Measurements from ENCODE around the gene DNAH2.

The DNAH2 gene

GRCh38 chr17:7849130-7849750, 131.7 kb downstream of the DNAH2 start:
- TF ChIP-seq CTCF (IDR thresholded peaks at IDR 0.05; ENCODE audit: low read depth, low read length): no peak
- DNase-seq (ENCODE audit: low read depth in 2 of 2): no peak
- H3K4me3 ChIP-seq (replicated peaks in 1 of 2; ENCODE audit: low read depth in 2 of 2, low read length in 2 of 2): no peak overlapping the region

GRCh38 chr17:7849751-7850504, 132.4 kb downstream of the DNAH2 start:
- TF ChIP-seq CTCF (IDR thresholded peaks at IDR 0.05; ENCODE audit: low read depth, low read length): no peak
- no peak overlapping the region for H3K4me3 ChIP-seq (replicated peaks in 1 of 2; ENCODE audit: low read depth in 2 of 2, low read length in 2 of 2)
- DNase-seq (ENCODE audit: low read depth in 2 of 2): no peak

- TF ChIP-seq CTCF (IDR thresholded peaks at IDR 0.05; ENCODE audit: low read depth, low read length): no peak
- H3K4me3 ChIP-seq (replicated peaks in 1 of 2; ENCODE audit: low read depth in 2 of 2, low read length in 2 of 2): no peak overlapping the region
- no peak for DNase-seq (ENCODE audit: low read depth in 2 of 2)
Observed at GRCh38 chr17:7850701-7851437, 133.3 kb downstream of the DNAH2 start.

- peak; percentile 97 for TF ChIP-seq CTCF (IDR thresholded peaks at IDR 0.05; ENCODE audit: low read depth, low read length)
- DNase-seq (ENCODE audit: low read depth in 2 of 2): peak; percentile 87 to 91
- H3K4me3 ChIP-seq (replicated peaks in 1 of 2; ENCODE audit: low read depth in 2 of 2, low read length in 2 of 2): no peak overlapping the region
Observed at GRCh38 chr17:7851438-7852261, 134.1 kb downstream of the DNAH2 start.

GRCh38 chr17:7852262-7852670, 134.7 kb downstream of the DNAH2 start:
- TF ChIP-seq CTCF (IDR thresholded peaks at IDR 0.05; ENCODE audit: low read depth, low read length): no peak
- H3K4me3 ChIP-seq (replicated peaks in 1 of 2; ENCODE audit: low read depth in 2 of 2, low read length in 2 of 2): no peak overlapping the region
- DNase-seq (ENCODE audit: low read depth in 2 of 2): no peak

- no peak for DNase-seq (ENCODE audit: low read depth in 2 of 2)
- no peak for TF ChIP-seq CTCF (IDR thresholded peaks at IDR 0.05; ENCODE audit: low read depth, low read length)
- no peak overlapping the region for H3K4me3 ChIP-seq (replicated peaks in 1 of 2; ENCODE audit: low read depth in 2 of 2, low read length in 2 of 2)
Observed at GRCh38 chr17:7852919-7853690, 135.6 kb downstream of the DNAH2 start.
